ENCODE data around the gene CAPZA1. TPM values are rescaled to one million over a fixed set of nuclear protein-coding genes. Genes with fewer than 3 reads are reported as not detected.

Gene CAPZA1
- total and polyA plus RNA-seq, 7 donors = 14.8 to 73.3 (median 35.0) TPM

DNA sequence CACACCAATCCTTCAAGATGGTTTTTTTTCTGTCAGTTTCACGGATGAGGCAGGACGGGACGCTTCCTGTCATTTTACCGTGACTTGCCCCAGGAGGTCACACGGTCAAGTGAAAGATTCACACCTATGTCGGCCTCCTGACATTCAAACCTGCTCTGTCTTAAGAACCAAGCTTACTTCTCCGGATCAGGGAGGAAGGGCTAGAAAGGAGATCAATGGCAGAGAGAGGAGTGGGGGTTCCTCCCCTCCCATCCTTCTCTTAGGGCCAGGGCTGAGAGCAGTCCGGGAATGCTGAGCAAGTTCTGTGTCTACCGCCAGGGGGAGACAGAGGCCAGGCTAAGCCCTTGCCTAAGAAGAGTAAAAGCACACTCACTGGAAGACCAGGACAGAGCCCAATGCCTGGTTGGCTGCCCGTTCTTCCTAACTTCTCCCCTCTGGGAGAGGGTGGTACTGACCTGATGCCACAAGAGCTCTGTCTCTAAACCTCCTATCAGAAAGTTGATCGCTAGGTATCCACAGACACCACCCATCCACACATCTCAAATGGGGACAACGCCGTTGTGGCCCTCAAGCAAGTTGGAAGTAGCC, 96.6 kb downstream of the CAPZA1 start:
- intact Hi-C loops (cut with DNase I) = loop anchor here (2.0 to 10.0 kb wide), 4 partner anchors 239 to 961 kb away; partner anchors contain the start of gene SLC16A1 (in 1 of the 2)
- H3K27ac ChIP-seq = peak overlapping the region; percentile 80
- no peaks in the 10 kb centered on the region for H3K36me3 ChIP-seq (ENCODE audit: insufficient read depth in 1 of 2, low read depth in 1 of 2)
- ATAC-seq (peak; percentile 74 to 84 (median 76)), DNase-seq (peak; percentile 84 to 92)
- no peaks in the 10 kb centered on the region for H3K9me3 ChIP-seq
- peak; percentile 96 for TF ChIP-seq CTCF (IDR thresholded peaks at IDR 0.05)
- H3K4me3 ChIP-seq = peak overlapping the region; percentile 92
- WGBS, 3 donors = 16 to 17% (median 16%) methylated on average over 13 of the region's 13 CpGs
- peaks cover 18% of the 10 kb centered on the region for H3K4me1 ChIP-seq
- H3K27me3 ChIP-seq (ENCODE audit: insufficient read depth in 3 of 3, low read length in 2 of 3) = no peaks in the 10 kb centered on the region

GRCh38 chr1:112717263-112717873, 97.7 kb downstream of the CAPZA1 start:
- H3K36me3 ChIP-seq (ENCODE audit: insufficient read depth in 1 of 2, low read depth in 1 of 2) = no peaks in the 10 kb centered on the region
- ATAC-seq (no peak), DNase-seq (no peak)
- H3K27me3 ChIP-seq (ENCODE audit: insufficient read depth in 3 of 3, low read length in 2 of 3) = no peaks in the 10 kb centered on the region
- no peak for TF ChIP-seq CTCF (IDR thresholded peaks at IDR 0.05)
- H3K4me3 ChIP-seq = no peak overlapping the region
- intact Hi-C loops (cut with DNase I) = loop anchor here (2.0 to 10.0 kb wide), 4 partner anchors 237 to 960 kb away; partner anchors contain the start of gene SLC16A1 (in 1 of the 2)
- no peak overlapping the region for H3K27ac ChIP-seq
- peaks cover 18% of the 10 kb centered on the region for H3K4me1 ChIP-seq
- WGBS, 3 donors = 94 to 97% (median 94%) methylated on average over 2 of the region's 2 CpGs
- no peaks in the 10 kb centered on the region for H3K9me3 ChIP-seq

GRCh38 chr1:112718691-112719418, 99.2 kb downstream of the CAPZA1 start:
- ATAC-seq = peak; percentile 38 to 45 (median 42)
- peaks cover 10% of the 10 kb centered on the region for H3K4me1 ChIP-seq
- H3K4me3 ChIP-seq = peak overlapping the region; percentile 54
- peak; percentile 86 for TF ChIP-seq CTCF (IDR thresholded peaks at IDR 0.05)
- WGBS, 3 donors = 12 to 15% (median 13%) methylated on average over 40 to 44 of the region's 44 CpGs
- intact Hi-C loops (cut with DNase I) = loop anchor here (1.0 to 10.0 kb wide), 4 partner anchors 85 to 958 kb away; partner anchors contain the start of gene SLC16A1 (in 1 of the 2)
- peak; percentile 86 to 91 for DNase-seq
- H3K27me3 ChIP-seq (ENCODE audit: insufficient read depth in 3 of 3, low read length in 2 of 3) = no peaks in the 10 kb centered on the region
- H3K27ac ChIP-seq = no peak overlapping the region
- H3K9me3 ChIP-seq = no peaks in the 10 kb centered on the region
- H3K36me3 ChIP-seq (ENCODE audit: insufficient read depth in 1 of 2, low read depth in 1 of 2) = no peaks in the 10 kb centered on the region

DNA sequence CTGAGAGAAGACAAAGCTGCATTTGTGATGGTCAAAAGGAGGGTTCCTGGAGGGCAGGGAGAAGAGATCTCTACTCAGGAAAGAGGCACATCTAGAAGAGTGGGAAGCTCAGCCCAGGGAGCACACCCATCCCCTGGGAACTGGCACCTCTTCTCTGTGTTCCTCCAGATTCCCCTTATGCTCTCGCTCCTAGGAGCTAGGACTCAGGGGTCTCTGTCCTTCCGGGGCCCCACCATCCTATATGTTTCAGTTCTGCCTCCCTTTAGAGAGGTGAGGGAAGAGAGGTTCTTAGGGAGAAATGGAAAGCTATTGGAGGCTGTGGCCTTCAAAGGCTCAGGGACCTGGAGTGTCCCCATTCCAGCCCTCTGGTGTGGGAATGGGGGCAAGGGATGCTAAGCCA, 100.1 kb downstream of the CAPZA1 start:
- H3K27me3 ChIP-seq (ENCODE audit: insufficient read depth in 3 of 3, low read length in 2 of 3) = no peaks in the 10 kb centered on the region
- H3K4me3 ChIP-seq = no peak overlapping the region
- 97 to 100% (median 99%) methylated on average over 2 of the region's 2 CpGs for WGBS, 3 donors
- ATAC-seq (no peak), DNase-seq (no peak)
- no peak for TF ChIP-seq CTCF (IDR thresholded peaks at IDR 0.05)
- intact Hi-C loops (cut with DNase I) = loop anchor here (5.0 to 10.0 kb wide), 3 partner anchors 235 to 958 kb away; partner anchors contain the start of gene SLC16A1 (in 1 of the 2)
- no peaks in the 10 kb centered on the region for H3K9me3 ChIP-seq
- H3K27ac ChIP-seq = no peak overlapping the region
- peaks cover 5% of the 10 kb centered on the region for H3K4me1 ChIP-seq
- H3K36me3 ChIP-seq (ENCODE audit: insufficient read depth in 1 of 2, low read depth in 1 of 2) = no peaks in the 10 kb centered on the region

Measured in psoas muscle (tissue), 8 donors.